Cardiac fibroblast (primary cell): ENCODE results near the gene PTX4.

ENCODE experiments used
- DNase-seq, 2 donors: peaks; one replicate each; pipeline versions ENCODE4 v3.0.0 to v3.0.0-alpha.2; 2010; ENCODE audit warnings: low read depth in 2 of 2
- H3K4me3 ChIP-seq, 2 donors: replicated peaks in 1 of 2; 1 replicate in 1 of 2; 2 replicates in 1 of 2; pipeline ENCODE4 v1.5.1; 2011; ENCODE audit warnings: low read depth in 2 of 2, low read length in 2 of 2, mild to moderate bottlenecking in 2 of 2, moderate library complexity in 1 of 2
- CTCF ChIP-seq: IDR thresholded peaks from one replicate; pipeline ENCODE4 v1.5.1; 2011; ENCODE audit warnings: low read depth, mild to moderate bottlenecking, low read length, inconsistent platforms

Gene PTX4

DNA sequence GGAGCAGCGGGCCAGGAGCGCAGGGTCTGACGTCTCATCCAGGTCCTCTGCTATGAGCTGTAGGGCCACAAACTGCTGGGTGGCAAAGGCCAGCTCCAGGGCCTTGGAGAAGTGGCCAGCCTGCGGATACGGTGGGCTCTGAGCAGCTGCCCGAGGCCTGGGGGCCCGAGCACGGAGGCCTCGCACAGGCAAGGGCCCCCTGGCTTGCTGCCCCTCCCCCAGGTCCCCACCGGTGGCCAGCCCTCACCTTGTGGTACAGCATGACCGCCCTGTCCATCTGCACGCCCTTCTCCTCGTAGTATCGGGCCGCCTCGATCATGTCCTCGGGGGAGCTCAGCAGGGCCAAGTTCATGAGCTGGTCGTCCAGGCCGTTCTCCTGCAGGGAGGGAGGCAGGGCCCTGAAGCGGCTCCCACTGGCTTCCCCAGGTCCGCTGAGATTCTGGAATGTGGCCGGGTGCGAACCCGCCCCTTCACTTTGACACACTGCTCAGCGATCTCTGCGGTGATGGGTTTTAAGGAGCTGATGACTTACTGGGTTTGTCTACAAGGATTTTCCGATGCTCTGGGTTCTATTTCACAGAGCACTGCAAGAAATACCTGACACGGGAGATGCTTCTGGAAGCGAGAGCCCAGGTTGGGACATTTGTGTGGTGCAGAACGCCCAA is 35.0 kb upstream of the PTX4 start:
- no peak for DNase-seq
- no peak for TF ChIP-seq CTCF
- no peak overlapping the region for H3K4me3 ChIP-seq

- no peak for DNase-seq
- no peak overlapping the region for H3K4me3 ChIP-seq
- TF ChIP-seq CTCF: no peak
Observed at GRCh38 chr16:1520461-1520860, 31.7 kb upstream of the PTX4 start.

GRCh38 chr16:1519831-1520230 is 31.1 kb upstream of the PTX4 start:
- no peak for TF ChIP-seq CTCF
- no peak overlapping the region for H3K4me3 ChIP-seq
- DNase-seq: no peak

DNA sequence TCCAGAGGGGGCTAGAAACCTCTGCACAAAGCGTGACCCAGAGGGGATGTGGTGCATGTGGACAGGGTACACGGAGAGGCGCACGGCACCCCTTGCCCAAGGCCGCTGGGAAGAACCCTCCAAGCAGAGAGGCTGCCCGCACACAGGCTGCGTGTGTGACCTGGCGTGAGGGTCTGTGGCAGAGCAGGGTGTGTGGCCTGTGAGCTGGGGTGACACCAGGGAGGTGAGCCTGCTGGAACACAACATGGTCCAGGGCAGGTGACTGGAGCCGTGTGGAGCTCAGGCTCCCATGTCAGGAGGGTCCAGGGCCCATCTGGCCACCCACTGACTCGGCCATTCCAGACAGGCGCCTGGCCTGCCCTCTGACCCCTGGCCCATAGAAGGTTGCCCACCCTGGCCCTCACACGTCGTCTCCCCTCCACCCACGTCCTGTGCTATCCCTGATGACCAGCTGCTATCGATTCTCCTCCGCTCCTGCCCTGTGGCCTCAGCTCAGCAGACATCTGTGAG is 29.9 kb upstream of the PTX4 start:
- DNase-seq: no peak
- no peak for TF ChIP-seq CTCF
- H3K4me3 ChIP-seq: no peak overlapping the region

GRCh38 chr16:1514507-1514906 is 25.8 kb upstream of the PTX4 start:
- no peak overlapping the region for H3K4me3 ChIP-seq
- no peak for DNase-seq
- TF ChIP-seq CTCF: no peak

DNA sequence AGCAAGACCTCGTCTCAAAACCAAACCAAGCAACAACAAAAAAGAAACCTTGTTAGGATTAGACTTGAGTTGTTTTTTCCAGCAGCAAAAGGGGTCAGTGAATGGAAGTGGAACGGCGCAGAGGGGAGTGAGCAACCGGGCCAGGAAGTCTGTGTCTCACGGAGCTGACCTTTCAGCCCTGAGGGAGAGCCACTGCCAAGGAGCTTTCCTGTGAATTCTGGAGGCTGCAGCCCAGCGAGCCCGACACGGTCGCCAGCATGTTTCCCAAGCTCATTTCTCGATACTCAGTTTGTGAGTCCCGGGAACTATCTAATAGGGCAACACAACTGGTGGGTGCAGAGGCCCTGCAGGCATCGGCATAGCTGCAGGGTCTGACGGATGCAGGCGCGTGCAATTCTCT is 24.0 kb upstream of the PTX4 start:
- no peak for DNase-seq
- H3K4me3 ChIP-seq: no peak overlapping the region
- no peak for TF ChIP-seq CTCF
